ENCODE results near the gene MAD1L1.

DNA sequence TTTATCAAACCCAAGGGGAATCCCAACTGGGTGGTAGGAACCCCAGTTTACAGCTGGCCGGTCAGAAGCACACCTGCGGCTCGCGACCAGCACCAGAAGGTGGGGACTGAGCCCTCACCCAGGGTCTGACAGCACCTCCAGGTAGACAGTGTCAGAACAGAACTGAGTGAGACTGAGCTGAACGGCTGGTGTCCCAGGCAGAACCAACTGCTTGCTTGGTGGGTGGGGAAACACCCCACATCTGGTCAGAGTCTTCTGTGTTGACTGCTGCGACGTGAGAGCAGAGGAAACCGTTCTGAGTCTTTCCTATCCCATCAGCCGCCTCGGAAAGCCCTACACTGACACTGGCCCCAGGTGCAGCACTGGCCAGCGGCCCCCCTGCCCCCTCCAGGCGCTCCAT is 160.7 kb downstream of the MAD1L1 start:
- TF ChIP-seq YY1 (IDR thresholded peaks at IDR 0.05; ENCODE audit: extremely low read depth, insufficient replicate concordance, low read depth, low read length): no peak
- no peak for TF ChIP-seq EZH2 (IDR thresholded peaks at IDR 0.05)
